Adrenal gland (tissue), 5 donors: ENCODE data around the gene B3GALT2.

Experiments used
- POLR2A ChIP-seq, 2 donors: fragments of 450-650 bp; IDR thresholded peaks; one replicate each; pipeline ENCODE4 v1.6.1; 2017; ENCODE audit warnings: antibody characterized with exemption in 2 of 2, mild to moderate bottlenecking in 2 of 2, moderate library complexity in 1 of 2
- TF ChIP-seq, protein P1 (sequence below), 6 experiments: fragments of 450-650 bp in 4 of 6; fragments of 200-600 bp in 2 of 6; sonication (generic) in 1 of 6; IDR thresholded peaks; 1 replicate in 5 of 6; 2 replicates in 1 of 6; pipeline versions ENCODE4 v1.5.1 to v1.8.0; 2016 to 2021; ENCODE audit warnings: antibody characterized with exemption in 6 of 6, mild to moderate bottlenecking in 2 of 6, moderate library complexity in 1 of 6
- donor health status: DM: no; HTN: no; CAD: no.

GRCh38 chr1:193181985-193182384 is 4.4 kb downstream of the B3GALT2 start:
- TF ChIP-seq POLR2A (IDR thresholded peaks at IDR 0.05) = no peak
- TF ChIP-seq, protein P1, sequence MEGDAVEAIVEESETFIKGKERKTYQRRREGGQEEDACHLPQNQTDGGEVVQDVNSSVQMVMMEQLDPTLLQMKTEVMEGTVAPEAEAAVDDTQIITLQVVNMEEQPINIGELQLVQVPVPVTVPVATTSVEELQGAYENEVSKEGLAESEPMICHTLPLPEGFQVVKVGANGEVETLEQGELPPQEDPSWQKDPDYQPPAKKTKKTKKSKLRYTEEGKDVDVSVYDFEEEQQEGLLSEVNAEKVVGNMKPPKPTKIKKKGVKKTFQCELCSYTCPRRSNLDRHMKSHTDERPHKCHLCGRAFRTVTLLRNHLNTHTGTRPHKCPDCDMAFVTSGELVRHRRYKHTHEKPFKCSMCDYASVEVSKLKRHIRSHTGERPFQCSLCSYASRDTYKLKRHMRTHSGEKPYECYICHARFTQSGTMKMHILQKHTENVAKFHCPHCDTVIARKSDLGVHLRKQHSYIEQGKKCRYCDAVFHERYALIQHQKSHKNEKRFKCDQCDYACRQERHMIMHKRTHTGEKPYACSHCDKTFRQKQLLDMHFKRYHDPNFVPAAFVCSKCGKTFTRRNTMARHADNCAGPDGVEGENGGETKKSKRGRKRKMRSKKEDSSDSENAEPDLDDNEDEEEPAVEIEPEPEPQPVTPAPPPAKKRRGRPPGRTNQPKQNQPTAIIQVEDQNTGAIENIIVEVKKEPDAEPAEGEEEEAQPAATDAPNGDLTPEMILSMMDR (IDR thresholded peaks at IDR 0.05) = no peak
